Pons (tissue), 1 donor: Measurements from ENCODE around the gene STEEP1.

Experiments used
- DNase-seq: peaks from one replicate; pipeline ENCODE4 v3.0.0-alpha.2; 2016; ENCODE audit warnings: low spot score

STEEP1 gene

DNA sequence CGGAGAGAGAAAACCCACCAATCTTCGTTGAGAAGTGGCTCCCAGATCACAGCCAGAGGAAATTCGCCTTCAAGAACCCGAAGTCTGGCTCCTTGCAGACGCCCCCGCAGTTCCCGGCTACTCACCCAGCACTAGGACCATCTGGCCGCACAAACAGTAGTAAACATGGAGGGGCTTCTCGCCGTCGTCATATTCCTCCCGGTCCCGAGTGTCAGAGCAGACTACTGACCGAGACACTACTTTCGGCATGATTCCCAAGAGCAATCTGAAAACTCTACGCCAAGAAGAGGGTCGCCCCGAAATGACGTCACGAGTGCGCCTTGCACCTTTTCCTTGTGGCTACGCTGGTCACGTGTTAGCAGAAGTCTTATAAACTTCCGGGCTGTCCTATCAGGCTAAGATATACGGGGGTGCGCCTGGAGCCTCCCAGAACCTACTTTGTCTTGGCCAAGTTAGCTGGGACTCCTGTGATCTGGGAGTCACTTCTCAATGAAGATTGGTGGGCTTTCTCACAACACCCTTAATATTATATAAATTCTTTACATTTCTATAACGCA lies at the start of gene STEEP1:
Gene STEEP1 (minus strand): TSS at position 303 of the 557 bp plus-strand sequence. CDS start 54 bp downstream, at position 249.
- peak; percentile 84 for DNase-seq

DNA sequence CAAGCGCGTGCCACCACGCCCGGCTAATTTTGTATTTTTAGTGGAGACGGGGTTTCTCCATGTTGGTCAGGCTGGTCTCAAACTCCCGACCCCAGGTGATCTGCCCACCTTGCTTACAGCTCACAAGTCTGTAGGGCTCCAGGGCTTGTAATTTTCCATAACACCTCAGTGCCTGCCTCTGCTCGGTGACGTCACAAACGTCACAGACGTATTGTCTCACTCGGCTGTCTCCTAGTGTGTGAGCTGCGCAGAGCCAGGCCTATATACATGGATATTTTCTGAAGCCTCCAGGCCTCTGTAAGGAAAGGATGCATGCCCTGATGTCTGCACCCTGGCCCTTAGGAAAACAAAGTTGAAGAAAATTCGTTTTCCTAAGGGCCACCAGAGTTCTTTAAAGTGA lies 49.6 kb upstream of the STEEP1 start:
- DNase-seq, result no peak

DNA sequence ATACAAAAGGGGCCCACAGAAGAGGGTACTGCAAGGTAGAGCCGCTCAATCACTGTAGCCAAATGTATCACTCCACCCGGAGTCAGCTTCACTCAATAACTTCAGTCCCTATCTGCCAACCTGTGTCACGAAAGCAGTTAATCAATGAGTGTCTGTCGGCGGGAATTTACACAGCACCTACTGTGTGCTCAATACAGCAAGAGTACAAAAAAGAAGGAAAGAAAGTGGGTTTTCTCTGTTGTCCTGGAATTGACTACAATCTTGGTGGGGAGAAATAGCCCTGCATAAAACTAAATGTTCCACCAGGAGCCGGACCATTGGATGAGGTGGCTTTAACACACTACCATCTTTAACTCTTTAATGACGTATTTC lies 41.8 kb upstream of the STEEP1 start:
- no peak for DNase-seq

DNA sequence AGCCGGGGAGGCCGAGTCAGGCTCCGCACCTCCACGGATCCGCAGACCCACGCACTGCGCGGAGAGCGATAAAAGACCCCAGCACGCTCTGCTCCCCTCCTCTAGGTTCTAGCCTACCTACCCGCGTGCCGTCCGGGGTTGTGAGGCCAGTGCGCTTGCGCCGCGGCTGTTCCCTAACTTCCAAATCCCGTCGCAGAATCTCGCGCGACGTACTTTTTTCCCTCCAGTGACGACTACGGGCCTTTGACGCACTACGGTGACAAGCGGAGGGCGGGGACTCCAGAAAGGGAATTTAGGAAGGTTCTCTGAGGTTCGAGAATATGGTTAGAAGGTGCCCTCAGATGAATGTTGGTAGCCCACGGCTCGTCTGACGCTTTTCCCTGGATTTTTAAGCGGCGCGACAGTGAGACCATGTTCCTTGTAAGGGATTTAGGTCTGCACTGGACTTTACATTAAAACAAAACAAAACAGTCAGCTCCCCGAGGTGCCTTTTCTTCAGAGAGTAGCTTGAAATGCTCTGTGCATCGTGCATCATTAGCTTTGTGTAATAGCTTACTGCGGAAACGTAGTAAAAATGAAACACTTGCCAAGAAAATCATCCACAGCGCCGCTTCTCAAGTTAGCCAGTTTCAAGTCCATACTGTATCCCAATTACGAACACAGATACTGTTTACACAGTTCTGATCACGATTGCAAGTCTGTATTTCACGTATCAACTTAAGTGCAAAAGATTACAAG lies 41.2 kb upstream of the STEEP1 start, which contains the start of gene NKRF:
Gene NKRF (minus strand): TSS at position 145 of the 738 bp plus-strand sequence.
- DNase-seq, result peak; percentile 90

DNA sequence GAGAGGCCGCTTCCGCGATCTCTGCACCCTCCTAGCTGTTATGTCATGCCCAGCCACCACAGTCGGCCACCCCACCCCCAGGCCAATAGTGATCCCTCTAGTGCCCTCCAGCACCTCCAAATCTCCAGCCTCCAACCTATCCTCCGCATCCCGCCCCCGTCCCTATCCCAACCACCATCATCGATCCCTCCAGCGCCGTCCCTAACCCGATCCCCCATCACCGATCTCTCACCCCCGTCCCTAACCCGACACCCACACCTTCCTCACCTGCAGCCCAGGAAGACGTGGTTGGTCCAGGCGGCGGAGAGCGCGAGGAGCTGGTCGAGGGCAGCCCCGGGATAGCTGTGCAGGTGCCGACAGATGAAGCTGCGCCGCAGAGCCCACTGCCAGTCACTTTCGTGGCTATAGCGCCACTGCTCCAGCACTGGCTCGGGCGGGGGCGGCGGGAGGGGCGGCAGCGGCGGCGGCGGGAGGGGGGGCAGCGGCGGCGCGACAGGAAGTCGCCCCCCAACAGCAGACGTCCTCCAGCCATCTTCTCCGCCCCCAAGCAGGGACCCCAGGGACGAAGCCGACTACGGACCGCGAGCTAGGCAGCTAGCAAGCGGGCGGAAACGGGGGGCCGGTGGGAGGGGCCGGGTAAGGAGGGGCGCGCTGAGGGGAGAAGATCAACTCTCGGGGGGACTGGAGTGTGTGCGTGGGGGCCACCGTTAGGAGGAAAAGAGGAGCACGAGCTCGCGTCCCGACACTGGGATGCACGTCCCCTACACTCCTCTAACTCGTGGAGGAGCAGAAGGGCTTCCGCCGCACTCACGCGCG lies 40.5 kb upstream of the STEEP1 start:
- DNase-seq, result no peak

DNA sequence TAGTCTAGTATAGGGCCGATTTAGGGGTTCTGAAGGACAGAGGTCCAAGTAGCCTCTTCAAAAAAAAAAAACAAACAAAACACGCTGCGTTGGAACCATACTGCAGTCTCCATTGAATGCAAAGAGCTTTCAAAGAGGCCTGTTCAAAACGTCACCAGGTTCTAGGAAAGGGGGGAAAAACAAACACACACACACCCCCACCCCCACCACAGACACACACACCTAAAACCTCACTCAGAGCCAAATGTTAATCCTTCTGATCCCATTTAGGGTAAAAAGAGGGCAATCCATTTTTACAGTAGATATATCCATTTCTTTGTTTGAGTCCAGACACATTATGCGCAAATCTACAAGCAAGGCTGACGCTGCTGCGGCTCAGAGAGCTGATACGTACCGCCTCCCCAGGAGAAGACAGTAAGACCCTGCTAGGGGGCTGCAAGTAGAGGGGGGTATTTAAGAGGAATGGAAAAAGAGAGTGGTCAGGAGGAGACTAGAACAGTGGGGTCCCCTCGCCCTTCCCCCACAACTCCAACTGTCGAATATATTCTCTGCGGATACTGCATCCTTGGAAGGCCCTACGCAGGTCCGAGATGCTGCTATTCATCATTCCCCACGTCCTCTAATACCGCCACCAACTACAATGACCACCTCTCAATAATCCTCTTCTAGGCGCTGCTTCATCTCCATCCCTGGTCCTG lies 39.7 kb upstream of the STEEP1 start:
- no peak for DNase-seq

DNA sequence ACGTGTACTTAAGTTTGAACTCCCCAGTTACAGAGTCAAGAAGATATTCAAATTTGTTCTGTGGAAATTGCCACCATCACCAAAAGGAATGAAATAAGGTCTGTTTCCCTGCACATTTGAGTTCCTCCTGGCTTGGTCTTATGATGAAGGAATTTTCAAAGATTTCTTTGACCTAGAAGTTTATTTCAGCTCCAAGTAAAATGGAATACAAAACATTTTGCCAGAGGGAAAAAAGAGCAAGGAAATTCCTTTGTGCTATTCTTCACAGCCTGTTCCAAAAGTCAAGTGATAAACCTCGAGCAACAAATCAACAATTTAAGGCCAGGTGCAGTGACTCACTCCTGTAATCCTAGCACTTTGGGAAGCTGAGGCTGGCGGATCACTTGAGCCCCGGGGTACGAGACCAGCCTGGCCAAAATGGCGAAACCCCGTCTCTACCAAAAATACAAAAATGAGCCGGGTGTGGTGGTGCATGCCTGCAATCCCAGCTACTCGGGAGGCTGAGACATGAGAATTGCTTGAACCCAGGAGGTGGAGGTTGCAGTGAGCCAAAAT lies 37.6 kb upstream of the STEEP1 start:
- DNase-seq, result no peak

DNA sequence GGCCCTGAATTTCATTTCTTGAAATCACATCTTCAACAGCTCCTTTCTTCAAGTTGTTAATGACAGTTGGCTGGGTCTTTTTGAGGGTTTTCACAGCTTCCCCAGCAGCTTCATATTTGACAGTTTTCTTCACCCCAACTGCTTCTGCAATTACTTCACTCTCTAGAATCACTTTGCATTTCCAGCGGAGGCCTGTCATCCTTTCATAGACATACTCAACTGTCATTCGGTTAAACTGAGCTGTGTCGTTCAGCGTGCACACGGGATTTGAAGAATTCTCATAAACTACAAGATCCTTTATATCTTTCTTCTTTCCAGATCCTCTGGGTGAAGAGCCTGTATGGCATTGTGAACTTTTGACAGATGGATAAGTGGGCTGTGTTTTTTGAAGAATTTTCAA lies 24.6 kb upstream of the STEEP1 start:
- no peak for DNase-seq

DNA sequence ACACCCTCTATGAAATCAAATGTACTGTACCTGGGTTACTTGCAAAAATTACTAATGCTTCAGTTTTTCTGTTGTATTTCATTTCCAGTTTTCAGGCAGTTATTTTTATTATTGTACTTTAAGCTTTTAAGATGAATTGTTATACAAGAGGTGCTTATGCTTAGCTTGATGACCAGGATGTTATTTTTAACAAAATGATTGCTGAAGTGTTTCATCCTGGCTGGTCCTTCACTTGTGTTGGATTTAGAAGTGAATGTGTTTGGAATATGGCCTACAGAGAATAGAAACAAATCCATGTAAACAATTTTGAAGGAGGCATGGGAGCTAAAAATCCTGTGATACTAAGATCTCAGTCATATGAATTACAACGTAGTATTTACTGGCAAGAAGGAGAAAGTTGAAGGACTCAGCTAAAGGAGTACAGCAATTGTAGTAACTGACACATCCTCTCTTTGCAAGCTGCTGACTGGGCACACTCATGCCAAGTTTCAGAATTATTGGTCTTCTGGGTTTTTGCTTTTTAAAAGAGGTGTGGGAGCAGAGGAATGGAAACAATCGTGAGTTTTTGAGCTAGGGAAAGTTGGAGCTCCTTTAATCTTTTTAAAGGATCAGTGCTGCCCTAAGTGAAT lies 18.3 kb upstream of the STEEP1 start:
- no peak for DNase-seq

DNA sequence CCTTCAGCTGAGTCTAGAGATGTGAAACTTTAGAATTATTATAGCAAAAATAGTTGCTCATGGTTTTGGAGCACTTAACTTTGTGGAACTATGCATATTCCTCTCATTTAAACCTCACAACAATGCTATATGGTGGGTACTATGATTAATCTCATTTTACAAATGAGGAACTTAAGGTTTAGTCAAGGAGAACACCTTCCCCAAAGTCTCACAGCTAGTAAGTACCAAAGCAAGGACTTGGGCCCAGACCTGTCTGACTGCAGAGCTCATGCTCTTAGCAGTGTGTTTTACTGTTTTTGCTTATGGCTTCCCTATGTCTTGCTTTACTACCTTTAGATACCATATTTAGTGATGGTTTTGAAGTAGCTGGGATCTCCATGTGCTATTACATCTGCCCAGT lies 14.2 kb upstream of the STEEP1 start:
- DNase-seq, result no peak

DNA sequence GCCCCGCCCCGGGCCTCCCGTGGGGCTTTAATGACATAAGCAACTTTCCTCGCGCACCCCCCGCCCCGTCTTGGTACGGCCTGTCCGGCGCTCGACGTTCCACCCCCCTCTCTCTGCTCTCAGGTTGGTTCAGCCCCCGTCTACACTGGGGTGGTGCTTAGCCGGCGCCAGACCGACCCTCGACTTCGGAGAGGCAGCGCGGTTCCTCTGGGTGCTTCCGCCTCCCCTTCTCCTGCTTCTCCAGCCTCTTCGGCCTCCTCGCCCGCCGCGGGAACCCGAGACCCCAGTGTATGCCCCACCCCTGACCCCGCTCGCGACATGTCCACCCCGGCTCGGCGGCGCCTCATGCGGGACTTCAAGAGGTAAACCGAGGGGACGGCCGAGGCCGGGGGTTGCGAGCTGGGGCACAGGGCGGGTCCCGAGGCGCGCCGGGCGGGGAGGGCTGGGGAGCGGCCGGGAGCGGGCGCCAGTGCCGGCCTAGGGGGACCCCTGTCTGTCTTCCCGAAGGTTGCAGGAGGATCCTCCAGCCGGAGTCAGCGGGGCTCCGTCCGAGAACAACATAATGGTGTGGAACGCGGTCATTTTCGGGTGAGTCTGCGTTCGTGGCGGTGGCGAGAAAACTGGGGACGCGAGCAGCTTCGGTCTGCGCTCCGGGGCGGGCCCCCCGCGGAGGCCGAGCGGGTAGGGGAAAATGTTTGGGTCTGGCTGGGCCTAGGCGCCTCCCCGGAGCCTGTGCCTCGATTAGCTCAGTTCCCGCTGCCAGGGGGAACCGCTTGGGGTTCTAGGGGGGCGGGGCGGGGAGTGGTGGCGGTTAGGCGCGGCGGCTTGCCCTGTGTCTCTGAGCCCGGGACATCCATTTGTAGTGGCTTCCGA lies 9.4 kb upstream of the STEEP1 start, which contains the start of gene UBE2A:
Gene UBE2A (plus strand): TSS at position 170 of the 873 bp plus-strand sequence. CDS start 149 bp downstream, at position 319.
- peak; percentile 70 for DNase-seq

DNA sequence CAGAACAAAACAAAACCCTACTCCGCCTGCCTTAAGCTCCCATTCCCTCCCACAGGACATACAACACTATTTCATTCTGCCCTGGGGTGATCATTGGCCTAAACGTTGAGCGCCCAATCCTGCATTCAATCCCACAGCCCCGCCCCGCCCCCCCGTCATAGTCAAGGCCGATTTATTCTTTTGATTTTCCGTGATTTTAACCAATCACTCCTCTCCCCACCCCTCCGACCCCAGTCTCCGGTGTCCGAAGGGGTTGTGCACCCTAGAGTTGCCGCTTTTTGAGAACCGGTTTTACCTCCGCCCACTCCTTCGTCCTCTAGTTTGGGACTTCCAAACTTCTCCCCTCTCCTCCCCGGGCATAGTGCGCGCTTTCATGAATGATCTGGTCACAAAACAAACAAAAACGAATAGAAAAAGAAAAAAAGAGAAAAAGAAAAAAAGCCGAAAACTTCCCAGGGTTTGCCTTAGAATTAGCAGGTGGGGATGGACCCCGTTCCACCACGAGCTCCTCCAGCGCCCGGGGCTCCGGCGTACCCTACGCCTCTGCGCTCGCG lies 8.7 kb upstream of the STEEP1 start:
- peak; percentile 16 for DNase-seq

DNA sequence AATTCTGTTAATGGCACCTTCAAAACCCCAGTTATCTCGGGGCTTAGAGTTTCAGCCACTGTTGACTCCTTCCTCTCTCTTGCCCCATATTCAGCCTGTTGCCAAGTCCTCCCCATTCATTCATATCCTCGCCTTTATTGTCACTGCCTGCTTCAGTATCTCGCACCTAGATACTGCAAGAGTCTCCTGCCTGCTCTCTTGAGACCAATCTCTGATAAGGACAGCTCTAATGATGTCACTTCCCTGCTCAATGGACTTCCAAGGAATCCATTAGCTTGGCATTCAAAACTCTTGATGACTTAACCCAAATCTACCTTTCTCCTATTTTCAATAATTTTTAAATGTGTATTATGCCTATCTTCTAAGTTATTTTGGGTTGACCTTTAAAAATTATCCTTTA lies 8.0 kb upstream of the STEEP1 start:
- DNase-seq, result no peak

DNA sequence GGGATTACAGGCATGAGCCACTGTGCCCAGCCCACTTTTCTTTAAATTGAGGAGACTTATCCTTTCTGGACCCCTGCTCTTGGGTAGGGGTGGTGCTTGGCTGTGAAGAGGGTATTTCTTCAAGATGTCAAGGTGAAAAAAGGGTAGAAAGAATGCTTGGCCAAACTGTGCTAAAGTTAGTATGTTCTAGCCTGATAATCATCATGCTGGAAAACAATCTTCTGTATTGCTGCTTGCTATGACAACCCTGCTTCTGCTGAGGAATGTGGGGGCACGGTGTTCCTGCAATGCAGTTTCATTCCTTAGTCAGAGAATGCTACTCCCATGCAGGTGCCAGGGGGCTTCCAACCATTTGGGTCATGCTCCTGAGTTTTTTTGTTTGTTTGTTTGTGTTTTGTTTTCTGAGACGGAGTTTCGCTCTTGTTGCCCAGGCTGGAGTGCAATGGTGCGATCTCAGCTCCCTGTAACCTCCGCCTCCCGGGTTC lies 5.2 kb upstream of the STEEP1 start:
- no peak for DNase-seq

DNA sequence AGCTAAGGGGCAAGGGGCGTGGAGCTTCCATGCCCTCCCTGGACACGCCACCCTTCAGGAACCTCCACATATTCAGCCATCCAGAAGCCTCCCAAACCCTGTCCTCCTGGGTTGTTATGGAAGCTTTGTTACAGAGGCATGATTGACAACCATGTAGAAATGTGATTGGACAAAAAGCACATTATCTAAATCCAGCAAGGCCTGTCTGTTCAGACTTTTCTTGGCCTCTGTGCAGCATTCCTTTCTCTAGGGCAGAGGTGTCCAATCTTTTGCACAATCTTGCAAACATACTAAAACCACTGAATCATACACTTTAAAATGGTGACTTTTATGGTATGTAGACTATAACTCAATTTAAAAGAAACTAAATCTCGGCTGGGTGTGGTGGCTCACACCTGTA lies 12.7 kb downstream of the STEEP1 start:
- DNase-seq, result no peak

DNA sequence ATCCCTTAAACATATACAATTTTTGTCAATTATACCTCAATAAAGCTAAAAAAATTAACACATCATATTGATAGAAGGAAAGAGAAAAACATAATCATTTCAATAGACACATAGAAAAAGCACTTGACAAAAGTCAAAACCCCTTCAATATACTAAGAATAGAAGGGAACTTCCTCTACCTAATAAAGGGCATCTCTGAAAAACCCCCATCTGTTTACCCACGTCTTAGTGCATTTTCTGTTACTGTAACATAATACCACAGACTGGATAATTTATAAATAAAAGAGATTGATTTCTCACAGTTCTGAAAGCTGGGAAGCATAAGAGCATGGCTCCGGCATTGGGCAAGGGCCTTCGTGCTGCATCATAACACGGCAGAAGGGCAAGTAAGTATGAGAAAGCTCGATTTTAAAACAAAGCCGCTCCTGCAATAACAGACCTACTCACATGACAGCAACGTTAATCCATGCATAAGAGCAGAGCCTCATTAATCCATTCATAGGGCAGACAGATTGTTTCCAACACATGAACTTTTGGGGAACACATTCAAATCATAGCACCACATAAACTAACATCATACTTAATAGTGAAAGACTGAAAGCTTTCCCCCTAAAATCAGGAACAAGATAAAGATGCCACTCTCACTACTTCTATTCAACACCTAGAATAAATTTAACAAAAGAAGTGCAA lies 15.7 kb downstream of the STEEP1 start:
- DNase-seq, result no peak

DNA sequence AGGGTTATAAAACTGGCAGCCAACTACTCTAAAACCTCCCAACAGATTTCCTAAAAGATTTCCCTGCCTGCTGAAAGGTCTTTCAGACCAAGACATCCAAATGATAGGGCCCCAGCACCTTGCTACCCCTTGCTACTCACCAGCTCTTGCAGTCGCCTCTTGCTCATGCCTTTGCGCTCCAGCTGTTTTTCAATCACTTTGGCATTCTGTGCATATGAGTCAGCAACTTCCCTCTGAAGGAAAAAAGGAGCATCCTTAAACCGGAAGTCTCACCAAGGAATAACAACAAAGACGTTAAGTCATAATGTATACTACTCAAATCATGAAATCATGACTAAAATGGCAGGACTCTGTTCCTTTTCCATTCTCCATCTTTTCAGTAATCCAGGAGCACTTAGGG lies 24.0 kb downstream of the STEEP1 start:
- DNase-seq, result no peak

DNA sequence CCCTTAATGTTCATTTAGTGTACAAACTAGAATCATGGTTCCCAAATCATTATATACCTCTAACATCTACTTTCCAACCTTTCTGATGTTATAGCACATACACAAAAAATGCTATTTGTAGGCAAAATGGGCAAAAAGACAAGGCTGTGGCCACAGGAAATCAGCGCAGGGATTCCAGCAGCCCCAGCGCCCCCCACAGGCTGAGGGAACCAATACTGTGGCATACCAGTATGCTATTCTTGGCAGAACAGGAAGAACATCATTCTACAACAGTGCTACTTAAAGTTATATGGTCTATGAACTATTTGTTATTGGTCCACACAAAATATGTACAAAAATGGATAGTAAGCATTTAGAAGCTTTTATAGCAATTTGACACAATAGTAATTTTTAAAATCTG lies 25.3 kb downstream of the STEEP1 start:
- DNase-seq, result no peak

DNA sequence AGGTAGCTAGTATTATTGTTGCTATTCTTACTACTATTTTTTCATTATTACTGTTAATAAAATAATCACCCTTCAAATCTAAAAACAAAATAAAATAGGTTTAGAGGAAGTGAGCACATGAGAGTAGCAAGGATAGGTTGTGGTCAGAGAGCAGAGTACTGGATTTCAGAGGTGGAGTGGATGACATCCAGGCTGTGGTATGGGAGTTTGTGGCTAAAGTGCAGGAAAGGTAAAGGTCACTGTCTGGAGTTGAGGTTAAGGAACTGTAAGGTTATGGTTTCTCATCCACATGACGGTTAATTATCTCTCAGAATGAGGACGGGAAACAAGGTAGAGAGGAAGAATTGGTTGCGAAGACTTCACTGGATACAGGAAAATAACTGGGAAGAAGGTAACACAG lies 27.7 kb downstream of the STEEP1 start:
- DNase-seq, result no peak
